GM18909 (cell line): ENCODE results near the gene HOXB1.

Experiments used
- ATAC-seq: cut with Tn5 transposase; IDR thresholded peaks from one replicate; pipeline ENCODE4 v1.9.1; 2021; ENCODE audit warnings: mild to moderate bottlenecking; ENCODE audit not compliant: unreplicated experiment, poor library complexity

Gene HOXB1

DNA sequence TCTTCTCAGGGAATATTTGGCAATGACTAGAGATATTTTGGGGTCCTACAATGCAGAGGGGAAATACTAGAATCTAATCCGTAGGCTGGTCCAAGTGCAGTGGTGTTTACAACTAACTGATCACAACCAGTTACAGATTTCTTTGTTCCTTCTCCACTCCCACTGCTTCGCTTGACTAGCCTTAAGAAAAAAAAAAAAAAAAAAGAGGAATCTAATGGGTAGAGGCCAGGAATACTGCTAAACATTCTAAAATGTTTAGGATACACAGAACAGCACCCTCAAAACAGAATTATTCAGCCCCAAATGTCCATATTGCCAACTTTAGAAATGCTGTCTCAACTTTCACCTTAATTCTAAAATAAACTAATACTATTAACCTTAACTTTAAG is 51.8 kb downstream of the HOXB1 start:
- no peak for ATAC-seq
